ENCODE measurements around the gene LRP2BP.

DNA sequence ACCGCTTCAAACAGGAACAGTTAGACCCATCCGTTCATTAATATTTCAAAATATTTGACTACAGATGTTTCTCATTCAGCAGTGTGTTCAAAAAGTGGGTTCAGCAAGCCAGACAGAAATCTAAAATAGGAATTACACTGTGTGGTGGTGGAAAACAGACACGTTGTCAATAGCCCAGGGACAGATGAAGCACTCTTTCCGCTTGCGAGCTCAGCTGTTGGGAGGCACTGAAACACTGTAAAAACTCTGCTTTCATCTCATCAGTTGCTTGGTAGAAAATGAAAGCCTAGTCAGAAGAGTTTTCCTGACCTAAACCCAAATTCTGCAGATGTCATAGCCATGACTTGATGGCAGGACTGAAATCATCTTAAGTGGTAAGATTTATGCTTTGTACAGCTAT lies 38.5 kb downstream of the LRP2BP start:
- TF ChIP-seq, protein P1, sequence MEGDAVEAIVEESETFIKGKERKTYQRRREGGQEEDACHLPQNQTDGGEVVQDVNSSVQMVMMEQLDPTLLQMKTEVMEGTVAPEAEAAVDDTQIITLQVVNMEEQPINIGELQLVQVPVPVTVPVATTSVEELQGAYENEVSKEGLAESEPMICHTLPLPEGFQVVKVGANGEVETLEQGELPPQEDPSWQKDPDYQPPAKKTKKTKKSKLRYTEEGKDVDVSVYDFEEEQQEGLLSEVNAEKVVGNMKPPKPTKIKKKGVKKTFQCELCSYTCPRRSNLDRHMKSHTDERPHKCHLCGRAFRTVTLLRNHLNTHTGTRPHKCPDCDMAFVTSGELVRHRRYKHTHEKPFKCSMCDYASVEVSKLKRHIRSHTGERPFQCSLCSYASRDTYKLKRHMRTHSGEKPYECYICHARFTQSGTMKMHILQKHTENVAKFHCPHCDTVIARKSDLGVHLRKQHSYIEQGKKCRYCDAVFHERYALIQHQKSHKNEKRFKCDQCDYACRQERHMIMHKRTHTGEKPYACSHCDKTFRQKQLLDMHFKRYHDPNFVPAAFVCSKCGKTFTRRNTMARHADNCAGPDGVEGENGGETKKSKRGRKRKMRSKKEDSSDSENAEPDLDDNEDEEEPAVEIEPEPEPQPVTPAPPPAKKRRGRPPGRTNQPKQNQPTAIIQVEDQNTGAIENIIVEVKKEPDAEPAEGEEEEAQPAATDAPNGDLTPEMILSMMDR (IDR thresholded peaks at IDR 0.05): no peak
- no peak for TF ChIP-seq POLR2AphosphoS5 (IDR thresholded peaks at IDR 0.05)

Measured in gastroesophageal sphincter (tissue), 3 donors.